Parathyroid adenoma (tissue), 2 donors: ENCODE data around the gene CLIP1.

Experiments
- H2AFZ ChIP-seq: fragments of 300-600 bp; sonication (generic); one replicate; pipeline ENCODE4 v1.7.0; 2017; ENCODE audit warnings: antibody characterized with exemption, mild to moderate bottlenecking
- H3K27ac ChIP-seq: fragments of 300-600 bp; sonication (generic); one replicate; pipeline ENCODE4 v1.7.0; 2017
- H3K27me3 ChIP-seq: fragments of 300-600 bp; sonication (generic); one replicate; pipeline ENCODE4 v1.7.0; 2017; ENCODE audit warnings: low read length; ENCODE audit not compliant: control insufficient read depth, insufficient read depth
- H3K36me3 ChIP-seq: fragments of 300-600 bp; sonication (generic); one replicate; pipeline ENCODE4 v1.7.0; 2017; ENCODE audit warnings: low read length; ENCODE audit not compliant: control insufficient read depth, insufficient read depth
- H3K4me1 ChIP-seq: fragments of 300-600 bp; sonication (generic); one replicate; pipeline ENCODE4 v1.7.0; 2017; ENCODE audit warnings: control low read depth
- H3K4me2 ChIP-seq: fragments of 300-600 bp; sonication (generic); one replicate; pipeline ENCODE4 v1.7.0; 2017; ENCODE audit warnings: low read length
- H3K4me3 ChIP-seq: fragments of 300-600 bp; sonication (generic); one replicate; pipeline ENCODE4 v1.7.0; 2017; ENCODE audit warnings: low read depth, low read length
- H3K79me2 ChIP-seq: fragments of 300-600 bp; sonication (generic); one replicate; pipeline ENCODE4 v1.7.0; 2017; ENCODE audit warnings: control low read depth
- H3K9ac ChIP-seq: fragments of 300-600 bp; sonication (generic); one replicate; pipeline ENCODE4 v1.7.0; 2017; ENCODE audit warnings: mild to moderate bottlenecking
- H3K9me3 ChIP-seq: fragments of 300-600 bp; sonication (generic); one replicate; pipeline ENCODE4 v1.7.0; 2017; ENCODE audit warnings: low read length; ENCODE audit not compliant: control insufficient read depth
- CTCF ChIP-seq: fragments of 300-600 bp; sonication (generic); IDR thresholded peaks from one replicate; pipeline ENCODE4 v1.7.0; 2017; ENCODE audit warnings: antibody characterized with exemption, mild to moderate bottlenecking
- donor health status: primary hyperparathyroidism.

The CLIP1 gene

GRCh38 chr12:122413516-122414404 is 8.7 kb downstream of the CLIP1 start:
- peak overlapping the region; percentile 53 for H3K27ac ChIP-seq
- no peaks in the 10 kb centered on the region for H3K36me3 ChIP-seq
- TF ChIP-seq CTCF = no peak
- no peak overlapping the region for H2AFZ ChIP-seq
- H3K79me2 ChIP-seq = peaks cover 68% of the 10 kb centered on the region
- no peak overlapping the region for H3K9ac ChIP-seq
- peak overlapping the region; percentile 51 for H3K4me2 ChIP-seq
- no peaks in the 10 kb centered on the region for H3K27me3 ChIP-seq
- no peak overlapping the region for H3K4me3 ChIP-seq
- H3K4me1 ChIP-seq = peaks cover 16% of the 10 kb centered on the region
- no peaks in the 10 kb centered on the region for H3K9me3 ChIP-seq

- Histone ChIP-seq H2AFZ (no peak overlapping the region), H3K27ac (peak overlapping the region; percentile 53), H3K9ac (no peak overlapping the region), H3K4me1 (peaks cover 15% of the 10 kb centered on the region), H3K27me3 (no peaks in the 10 kb centered on the region), H3K36me3 (no peaks in the 10 kb centered on the region), H3K4me2 (peak overlapping the region; percentile 51), H3K9me3 (no peaks in the 10 kb centered on the region), H3K4me3 (no peak overlapping the region), H3K79me2 (peaks cover 68% of the 10 kb centered on the region)
- no peak for TF ChIP-seq CTCF
Measured at GRCh38 chr12:122412851-122413433, 9.5 kb downstream of the CLIP1 start.

GRCh38 chr12:122411537-122411936 is 10.9 kb downstream of the CLIP1 start:
- Histone ChIP-seq H3K4me2 (no peak overlapping the region), H3K9ac (no peak overlapping the region), H3K4me3 (no peak overlapping the region), H2AFZ (no peak overlapping the region), H3K27me3 (no peaks in the 10 kb centered on the region), H3K79me2 (peaks cover 63% of the 10 kb centered on the region), H3K27ac (no peak overlapping the region), H3K36me3 (no peaks in the 10 kb centered on the region), H3K4me1 (peaks cover 16% of the 10 kb centered on the region), H3K9me3 (no peaks in the 10 kb centered on the region)
- no peak for TF ChIP-seq CTCF

GRCh38 chr12:122407208-122407607 is 15.3 kb downstream of the CLIP1 start:
- peak overlapping the region; percentile 53 for H3K27ac ChIP-seq
- peaks cover 7% of the 10 kb centered on the region for H3K4me1 ChIP-seq
- H3K4me3 ChIP-seq = no peak overlapping the region
- H3K27me3 ChIP-seq = no peaks in the 10 kb centered on the region
- no peak for TF ChIP-seq CTCF
- no peaks in the 10 kb centered on the region for H3K36me3 ChIP-seq
- no peaks in the 10 kb centered on the region for H3K9me3 ChIP-seq
- peaks cover 70% of the 10 kb centered on the region for H3K79me2 ChIP-seq
- H3K4me2 ChIP-seq = no peak overlapping the region
- no peak overlapping the region for H2AFZ ChIP-seq
- no peak overlapping the region for H3K9ac ChIP-seq
